K562 (cell line): ENCODE results near the gene CLEC3B. TPM values are rescaled to one million over a fixed set of nuclear protein-coding genes. Genes with fewer than 3 reads are reported as not detected.
A peak's percentile ranks its signal among the peaks of the same experiment; 100 is the strongest.

Experiments used
- ARID4B ChIP-seq: sonication (generic); formaldehyde crosslinking; IDR thresholded peaks from 2 replicates; pipeline ENCODE4 v1.8.0; 2022; ENCODE audit warnings: mild to moderate bottlenecking, missing genetic modification reagents
- CTBP1 ChIP-seq: fragments of 450-650 bp; IDR thresholded peaks from 2 replicates; pipeline ENCODE4 v1.6.1; 2016; ENCODE audit warnings: borderline replicate concordance
- CXXC5 ChIP-seq: fragments of 250-450 bp; sonication (Bioruptor Pico); IDR thresholded peaks from 2 replicates; pipeline ENCODE4 v1.8.0; 2022; ENCODE audit warnings: inconsistent platforms, mild to moderate bottlenecking, moderate library complexity
- ETV5 ChIP-seq: sonication (generic); formaldehyde crosslinking; IDR thresholded peaks from 2 replicates; pipeline ENCODE4 v1.4.0; 2020; ENCODE audit warnings: low read depth, mild to moderate bottlenecking, missing genetic modification reagents
- HMBOX1 ChIP-seq: sonication (generic); IDR thresholded peaks from 2 replicates; pipeline ENCODE4 v1.6.1; 2016
- KDM5B ChIP-seq: fragments of 200-600 bp; sonication (generic); IDR thresholded peaks from 2 replicates; pipeline ENCODE4 v1.6.1; 2012; ENCODE audit warnings: low read depth, mild to moderate bottlenecking, moderate library complexity, low read length, control low read depth, inconsistent platforms; ENCODE audit not compliant: insufficient replicate concordance
- LARP7 ChIP-seq: fragments of 450-650 bp; IDR thresholded peaks from 2 replicates; pipeline ENCODE4 v1.6.1; 2016
- MBD2 ChIP-seq: sonication (generic); IDR thresholded peaks from 2 replicates; pipeline ENCODE4 v1.6.1; 2016; ENCODE audit warnings: low read depth, borderline replicate concordance
- MTA3 ChIP-seq: fragments of 450-650 bp; formaldehyde crosslinking; IDR thresholded peaks from 2 replicates; pipeline ENCODE4 v1.6.1; 2017; ENCODE audit warnings: mild to moderate bottlenecking, borderline replicate concordance
- NKRF ChIP-seq: fragments of 450-650 bp; IDR thresholded peaks from 2 replicates; pipeline ENCODE4 v1.6.1; 2016; ENCODE audit warnings: borderline replicate concordance
- OTX1 ChIP-seq: fragments of 450-650 bp; formaldehyde crosslinking; IDR thresholded peaks from 2 replicates; pipeline ENCODE4 v1.4.0; 2022; ENCODE audit warnings: mild to moderate bottlenecking
- TCF3 ChIP-seq: sonication (generic); formaldehyde crosslinking; IDR thresholded peaks from 2 replicates; pipeline ENCODE4 v1.4.0; 2020; ENCODE audit warnings: mild to moderate bottlenecking, missing genetic modification reagents
- TFAP4 ChIP-seq: sonication (generic); formaldehyde crosslinking; IDR thresholded peaks from 2 replicates; pipeline ENCODE4 v1.8.0; 2022; ENCODE audit warnings: missing genetic modification reagents, mild to moderate bottlenecking, moderate library complexity, borderline replicate concordance
- WHSC1 ChIP-seq: IDR thresholded peaks from one replicate; pipeline ENCODE4 v1.6.1; 2012; ENCODE audit warnings: low read length, control low read depth, inconsistent platforms
- ZBTB49 ChIP-seq: sonication (generic); formaldehyde crosslinking; IDR thresholded peaks from 2 replicates; pipeline ENCODE4 v1.8.0; 2022; ENCODE audit warnings: missing genetic modification reagents, mild to moderate bottlenecking, borderline replicate concordance
- ZBTB7A ChIP-seq: IDR thresholded peaks from 2 replicates; pipeline ENCODE4 v1.6.1; 2011; ENCODE audit warnings: low read depth, mild to moderate bottlenecking, low read length, moderate library complexity, borderline replicate concordance; ENCODE audit not compliant: control insufficient read depth
- ZNF3 ChIP-seq: fragments of 250-450 bp; sonication (Bioruptor Pico); IDR thresholded peaks from 2 replicates; pipeline ENCODE4 v1.5.0; 2021; ENCODE audit warnings: mild to moderate bottlenecking, moderate library complexity
- polyA plus RNA-seq, 8 experiments: library from polyadenylated mRNA; depleted of rRNA in 4 of 8; stranded (reverse) in 5 of 8; unstranded in 3 of 8; fragments of >200 nt; fragmentation: Nextera tagmentation in 2 of 8; fragmentation: Illumina TruSeq in 1 of 8; extraction: Ambion mirVana in 2 of 8; extraction: Trizol in 1 of 8; gene quantifications; 2 replicates each; pipeline versions ENCODE4 v1.2.1 to v1.2.3, GENCODE V29; 2011 to 2014; ENCODE audit warnings: inconsistent platforms in 1 of 8, missing spikeins in 1 of 8
- total RNA-seq, 7 experiments: library from RNA; depleted of rRNA in 6 of 7; stranded (reverse); fragments of >200 nt in 6 of 7; fragmentation: Illumina TruSeq in 2 of 7; extraction: Trizol in 2 of 7; gene quantifications; 2 replicates each; pipeline versions ENCODE4 v1.2.1 to v1.2.3, GENCODE V29; 2011 to 2021; ENCODE audit warnings: low replicate concordance in 1 of 7

Gene CLEC3B
- total and polyA plus RNA-seq, 9 of the 15 experiments (the other 6 are each of a cell fraction or from before 2014, with no cell fraction given), result not detected

- TF ChIP-seq ARID4B (no peak), TCF3 (CRISPR knock-in tag) (peak; percentile 1; the same call in 1 of the 2 replicates), CXXC5 (peak; percentile 95), MBD2 (no peak), ZBTB49 (CRISPR knock-in tag) (no peak), CTBP1 (no peak), OTX1 (peak; percentile 78; the same call in 1 of the 2 replicates), NKRF (no peak), WHSC1 (no peak), ETV5 (no peak), LARP7 (no peak), TFAP4 (no peak), HMBOX1 (no peak), MTA3 (no peak), ZNF3 (CRISPR knock-in tag) (no peak), ZBTB7A (no peak), KDM5B (no peak)
Observed at GRCh38 chr3:45054196-45054857, 28.2 kb downstream of the CLEC3B start (continued).
